Measurements from ENCODE around the gene CYP2W1.

Gene CYP2W1

GRCh38 chr7:968205-969105 lies 14.5 kb upstream of the CYP2W1 start:
- in situ Hi-C loops (cut with HindIII; ENCODE audit: low sequenced_read_pairs) = loop anchor here (25.0 kb wide), 1 partner anchor 181 kb away; no protein-coding TSS in a partner anchor
- no peak overlapping the region for H3K4me3 ChIP-seq (ENCODE audit: low read depth, low read length)
- no peak for TF ChIP-seq CTCF (IDR thresholded peaks at IDR 0.05; ENCODE audit: low read depth, low read length, missing control alignments)
- no peak for DNase-seq (ENCODE audit: low read depth)

- TF ChIP-seq CTCF (IDR thresholded peaks at IDR 0.05; ENCODE audit: low read depth, low read length, missing control alignments) = no peak
- no peak overlapping the region for H3K4me3 ChIP-seq (ENCODE audit: low read depth, low read length)
Measured at GRCh38 chr7:969403-969802, 13.6 kb upstream of the CYP2W1 start.

DNA sequence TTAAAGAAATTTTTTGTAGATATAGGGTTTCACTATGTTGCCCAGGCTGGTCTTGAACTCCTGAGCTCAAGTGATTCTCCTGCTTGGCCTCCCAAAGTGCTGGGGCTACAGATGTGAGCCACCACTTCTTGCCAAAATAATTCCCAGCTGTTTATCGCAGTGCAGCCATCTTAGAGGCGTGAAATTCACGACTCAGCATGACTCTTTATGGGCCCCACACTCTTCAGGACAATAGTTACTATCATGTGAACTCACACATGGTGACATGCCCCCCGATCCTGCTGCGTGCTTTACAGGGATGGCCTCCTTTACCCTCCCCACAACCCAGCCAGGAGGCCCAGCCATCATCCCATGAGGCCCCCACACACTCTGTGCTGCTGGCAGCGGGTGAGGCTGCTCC lies 12.2 kb upstream of the CYP2W1 start:
- in situ Hi-C loops (cut with HindIII; ENCODE audit: low sequenced_read_pairs) = loop anchor here (25.0 kb wide), 1 partner anchor 183 kb away; no protein-coding TSS in a partner anchor
- no peak for TF ChIP-seq CTCF (IDR thresholded peaks at IDR 0.05; ENCODE audit: low read depth, low read length, missing control alignments)
- H3K4me3 ChIP-seq (ENCODE audit: low read depth, low read length) = no peak overlapping the region
- no peak for DNase-seq (ENCODE audit: low read depth)

More at GRCh38 chr7:969403-969802, 13.6 kb upstream of the CYP2W1 start:
- no peak for DNase-seq (ENCODE audit: low read depth)
- in situ Hi-C loops (cut with HindIII; ENCODE audit: low sequenced_read_pairs) = loop anchor here (25.0 kb wide), 1 partner anchor 182 kb away; no protein-coding TSS in a partner anchor

DNA sequence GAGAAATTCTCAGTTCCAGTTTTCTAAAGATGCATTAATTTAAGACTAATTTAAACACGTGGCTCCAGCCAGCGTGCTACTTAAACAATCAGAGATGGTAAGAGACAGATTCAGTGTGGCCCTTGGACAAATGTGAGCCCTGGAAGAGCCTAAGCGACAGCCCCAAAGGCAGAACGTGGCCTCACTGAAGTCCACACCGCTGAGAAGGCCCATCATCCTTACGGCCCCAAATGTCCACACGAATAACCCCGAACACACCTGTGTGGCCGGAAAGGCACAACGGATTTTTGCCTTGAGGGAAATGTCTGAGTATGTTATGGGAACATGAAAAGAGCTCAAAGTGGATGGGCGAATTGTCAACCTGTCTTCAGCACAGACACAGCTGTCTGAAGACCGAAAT lies 10.9 kb upstream of the CYP2W1 start:
- in situ Hi-C loops (cut with HindIII; ENCODE audit: low sequenced_read_pairs) = loop anchor here (25.0 kb wide), 1 partner anchor 185 kb away; no protein-coding TSS in a partner anchor
- DNase-seq (ENCODE audit: low read depth) = no peak
- TF ChIP-seq CTCF (IDR thresholded peaks at IDR 0.05; ENCODE audit: low read depth, low read length, missing control alignments) = no peak
- H3K4me3 ChIP-seq (ENCODE audit: low read depth, low read length) = no peak overlapping the region

- no peak overlapping the region for H3K4me3 ChIP-seq (ENCODE audit: low read depth, low read length)
- in situ Hi-C loops (cut with HindIII; ENCODE audit: low sequenced_read_pairs) = loop anchor here (25.0 kb wide), 1 partner anchor 185 kb away; no protein-coding TSS in a partner anchor
- no peak for TF ChIP-seq CTCF (IDR thresholded peaks at IDR 0.05; ENCODE audit: low read depth, low read length, missing control alignments)
- DNase-seq (ENCODE audit: low read depth) = no peak
Measured at GRCh38 chr7:972676-973309, 10.2 kb upstream of the CYP2W1 start.

DNA sequence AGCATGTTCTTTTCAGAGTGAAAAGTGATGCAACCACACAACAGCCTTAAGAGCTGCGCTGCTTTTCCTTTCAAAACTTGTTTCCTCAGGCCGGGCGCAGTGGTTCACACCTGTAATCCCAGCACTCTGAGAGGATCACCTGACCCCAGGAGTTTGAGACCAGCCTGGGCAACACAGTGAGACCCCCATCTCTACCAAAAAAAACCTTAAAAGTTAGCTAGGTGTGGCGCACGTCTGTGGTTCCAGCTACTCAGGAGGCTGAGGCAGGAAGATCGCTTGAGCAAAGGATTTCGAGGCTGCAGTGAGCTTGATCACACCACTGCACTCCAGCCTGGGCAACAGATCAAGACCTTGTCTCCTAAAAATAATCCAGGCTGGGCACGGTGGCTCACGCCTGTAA lies 9.7 kb upstream of the CYP2W1 start:
- TF ChIP-seq CTCF (IDR thresholded peaks at IDR 0.05; ENCODE audit: low read depth, low read length, missing control alignments) = no peak
- H3K4me3 ChIP-seq (ENCODE audit: low read depth, low read length) = no peak overlapping the region
- no peak for DNase-seq (ENCODE audit: low read depth)
- in situ Hi-C loops (cut with HindIII; ENCODE audit: low sequenced_read_pairs) = loop anchor here (25.0 kb wide), 1 partner anchor 186 kb away; no protein-coding TSS in a partner anchor

Data from astrocyte of the cerebellum (primary cell).